ENCODE data around the gene BBS9. TPM values are rescaled to one million over a fixed set of nuclear protein-coding genes. Genes with fewer than 3 reads are reported as not detected.

The BBS9 gene
- total RNA-seq, 4 donors from 2014 or later, result 8.6 to 22.5 (median 15.8) TPM

- in situ Hi-C loops (cut with MboI; ENCODE audit: low pct_ligation_motif_present in 1 of 4, low pct_unique_long_range_greater_than_20kb in 1 of 4, low sequenced_read_pairs in 3 of 4), result no loop called here
These were observed 243.8 kb downstream of the BBS9 start for GRCh38 chr7:33373195-33373594.

GRCh38 chr7:33379891-33380525, 250.6 kb downstream of the BBS9 start:
- intact Hi-C loops (cut with DNase I; ENCODE audit: low total_unique reads), result no loop called here
- H3K9me3 ChIP-seq, result no peaks in the 10 kb centered on the region
- no peak overlapping the region for H3K27ac ChIP-seq
- no peak overlapping the region for H3K4me3 ChIP-seq
- H3K27me3 ChIP-seq, result no peaks in the 10 kb centered on the region
- WGBS, 2 donors (ENCODE audit: low coverage in 1 of 2), result 92 to 96% methylated on average over 1 to 4 of the region's 4 CpGs
- no peak for TF ChIP-seq EP300 (IDR thresholded peaks at IDR 0.05; ENCODE audit: low read depth)
- TF ChIP-seq, protein P1, sequence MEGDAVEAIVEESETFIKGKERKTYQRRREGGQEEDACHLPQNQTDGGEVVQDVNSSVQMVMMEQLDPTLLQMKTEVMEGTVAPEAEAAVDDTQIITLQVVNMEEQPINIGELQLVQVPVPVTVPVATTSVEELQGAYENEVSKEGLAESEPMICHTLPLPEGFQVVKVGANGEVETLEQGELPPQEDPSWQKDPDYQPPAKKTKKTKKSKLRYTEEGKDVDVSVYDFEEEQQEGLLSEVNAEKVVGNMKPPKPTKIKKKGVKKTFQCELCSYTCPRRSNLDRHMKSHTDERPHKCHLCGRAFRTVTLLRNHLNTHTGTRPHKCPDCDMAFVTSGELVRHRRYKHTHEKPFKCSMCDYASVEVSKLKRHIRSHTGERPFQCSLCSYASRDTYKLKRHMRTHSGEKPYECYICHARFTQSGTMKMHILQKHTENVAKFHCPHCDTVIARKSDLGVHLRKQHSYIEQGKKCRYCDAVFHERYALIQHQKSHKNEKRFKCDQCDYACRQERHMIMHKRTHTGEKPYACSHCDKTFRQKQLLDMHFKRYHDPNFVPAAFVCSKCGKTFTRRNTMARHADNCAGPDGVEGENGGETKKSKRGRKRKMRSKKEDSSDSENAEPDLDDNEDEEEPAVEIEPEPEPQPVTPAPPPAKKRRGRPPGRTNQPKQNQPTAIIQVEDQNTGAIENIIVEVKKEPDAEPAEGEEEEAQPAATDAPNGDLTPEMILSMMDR (IDR thresholded peaks at IDR 0.05), result no peak
- no peak for TF ChIP-seq POLR2A (IDR thresholded peaks at IDR 0.05)
- TF ChIP-seq POLR2AphosphoS5 (IDR thresholded peaks at IDR 0.05), result no peak
- in situ Hi-C loops (cut with MboI; ENCODE audit: low pct_ligation_motif_present in 1 of 4, low pct_unique_long_range_greater_than_20kb in 1 of 4, low sequenced_read_pairs in 3 of 4), result no loop called here
- no peaks in the 10 kb centered on the region for H3K4me1 ChIP-seq
- DNase-seq, result no peak
- H3K36me3 ChIP-seq, result no peaks in the 10 kb centered on the region

More at GRCh38 chr7:33373195-33373594, 243.8 kb downstream of the BBS9 start:
- no peak overlapping the region for H3K4me3 ChIP-seq
- no peak overlapping the region for H3K27ac ChIP-seq
- no peaks in the 10 kb centered on the region for H3K4me1 ChIP-seq
- no peaks in the 10 kb centered on the region for H3K36me3 ChIP-seq
- TF ChIP-seq POLR2A (IDR thresholded peaks at IDR 0.05), result no peak
- TF ChIP-seq, protein P1 (IDR thresholded peaks at IDR 0.05), result no peak
- no peak for TF ChIP-seq POLR2AphosphoS5 (IDR thresholded peaks at IDR 0.05)
- no peak for TF ChIP-seq EP300 (IDR thresholded peaks at IDR 0.05; ENCODE audit: low read depth)
- WGBS, 2 donors (ENCODE audit: low coverage in 1 of 2), result 88 to 89% methylated on average over 3 of the region's 3 CpGs
- no peak for DNase-seq
- no peaks in the 10 kb centered on the region for H3K27me3 ChIP-seq
- H3K9me3 ChIP-seq, result peaks cover 0 to 2% of the 10 kb centered on the region in 2 donors
- intact Hi-C loops (cut with DNase I; ENCODE audit: low total_unique reads), result no loop called here

GRCh38 chr7:33388332-33388731, 259.0 kb downstream of the BBS9 start:
- DNase-seq, result no peak
- no peaks in the 10 kb centered on the region for H3K27me3 ChIP-seq
- 84 to 95% methylated on average over 3 of the region's 3 CpGs for WGBS, 2 donors (ENCODE audit: low coverage in 1 of 2)
- H3K4me3 ChIP-seq, result no peak overlapping the region
- H3K4me1 ChIP-seq, result no peaks in the 10 kb centered on the region
- TF ChIP-seq, protein P1 (IDR thresholded peaks at IDR 0.05), result no peak
- no peak for TF ChIP-seq EP300 (IDR thresholded peaks at IDR 0.05; ENCODE audit: low read depth)
- no peak for TF ChIP-seq POLR2AphosphoS5 (IDR thresholded peaks at IDR 0.05)
- TF ChIP-seq POLR2A (IDR thresholded peaks at IDR 0.05), result no peak
- intact Hi-C loops (cut with DNase I; ENCODE audit: low total_unique reads), result no loop called here
- peaks cover 0 to 4% (median 0%) of the 10 kb centered on the region in 4 donors for H3K36me3 ChIP-seq
- no peaks in the 10 kb centered on the region for H3K9me3 ChIP-seq
- in situ Hi-C loops (cut with MboI; ENCODE audit: low pct_ligation_motif_present in 1 of 4, low pct_unique_long_range_greater_than_20kb in 1 of 4, low sequenced_read_pairs in 3 of 4), result no loop called here
- H3K27ac ChIP-seq, result no peak overlapping the region

GRCh38 chr7:33392148-33392547, 262.8 kb downstream of the BBS9 start:
- WGBS, 2 donors (ENCODE audit: low coverage in 1 of 2), result 69% methylated on average over 1 of the region's 1 CpG; no CpG with 5 or more reads in 1 of the 2 donors
- in situ Hi-C loops (cut with MboI; ENCODE audit: low pct_ligation_motif_present in 1 of 4, low pct_unique_long_range_greater_than_20kb in 1 of 4, low sequenced_read_pairs in 3 of 4), result no loop called here

More at GRCh38 chr7:33392148-33392547, 262.8 kb downstream of the BBS9 start:
- TF ChIP-seq EP300 (IDR thresholded peaks at IDR 0.05; ENCODE audit: low read depth) (no peak), POLR2A (IDR thresholded peaks at IDR 0.05) (no peak), POLR2AphosphoS5 (IDR thresholded peaks at IDR 0.05) (no peak)
- TF ChIP-seq, protein P1 (IDR thresholded peaks at IDR 0.05), result no peak
- intact Hi-C loops (cut with DNase I; ENCODE audit: low total_unique reads), result no loop called here
- no peaks in the 10 kb centered on the region for H3K27me3 ChIP-seq
- no peaks in the 10 kb centered on the region for H3K4me1 ChIP-seq
- H3K4me3 ChIP-seq, result no peak overlapping the region
- no peak overlapping the region for H3K27ac ChIP-seq
- peaks cover 0 to 10% (median 0%) of the 10 kb centered on the region in 4 donors for H3K36me3 ChIP-seq
- H3K9me3 ChIP-seq, result no peaks in the 10 kb centered on the region
- no peak for DNase-seq
